Upper lobe of right lung (tissue), 1 donor: ENCODE measurements around the gene IL17B. TPM values are rescaled to one million over a fixed set of nuclear protein-coding genes. Genes with fewer than 3 reads are reported as not detected.

Source experiments
- ATAC-seq: fragments of 200-7000 bp; cut with Tn5 transposase; one replicate; pipeline ENCODE4 v1.9.1; 2020; ENCODE audit warnings: mild to moderate bottlenecking, moderate library complexity
- DNase-seq: peaks from one replicate; pipeline ENCODE4 v3.0.0-alpha.2; 2020
- H3K27ac ChIP-seq: fragments of 200-600 bp; one replicate; pipeline ENCODE4 v1.8.0; 2022
- H3K27me3 ChIP-seq: fragments of 200-600 bp; one replicate; pipeline ENCODE4 v1.8.0; 2022; ENCODE audit warnings: mild to moderate bottlenecking
- H3K36me3 ChIP-seq: fragments of 200-600 bp; one replicate; pipeline ENCODE4 v1.8.0; 2022
- H3K4me1 ChIP-seq: fragments of 200-600 bp; one replicate; pipeline ENCODE4 v1.8.0; 2022
- H3K4me3 ChIP-seq: fragments of 200-600 bp; one replicate; pipeline ENCODE4 v1.8.0; 2022; ENCODE audit warnings: mild to moderate bottlenecking
- H3K9me3 ChIP-seq: fragments of 200-600 bp; one replicate; pipeline ENCODE4 v1.8.0; 2022
- CTCF ChIP-seq: fragments of 200-600 bp; IDR thresholded peaks from one replicate; pipeline ENCODE4 v1.8.0; 2022; ENCODE audit warnings: antibody characterized with exemption
- intact Hi-C: fragments of 100-400 bp; cut with DNase I; formaldehyde crosslinking; loops from one replicate; pipeline ENCODE4 v1.11.0; 2022
- total RNA-seq: library from RNA; stranded (reverse); fragmentation: NEBNext Ultra II Directional; extraction: Animal tissue kit (Norgen Biotek cat#: 25700); gene quantifications from one replicate; pipeline ENCODE4 v1.2.1, GENCODE V29; 2021
- donor health status: DM: no; HTN: yes; CAD: no; lungs with severe emphysema.

Gene IL17B
- total RNA-seq, 1 donor from 2014 or later = not detected

- H3K4me1 ChIP-seq = no peaks in the 10 kb centered on the region
- H3K36me3 ChIP-seq = peaks cover 9% of the 10 kb centered on the region
- H3K9me3 ChIP-seq = no peaks in the 10 kb centered on the region
- no peak overlapping the region for H3K4me3 ChIP-seq
- DNase-seq = no peak
- ATAC-seq = no peak
- no peak for TF ChIP-seq CTCF
- no peaks in the 10 kb centered on the region for H3K27me3 ChIP-seq
- intact Hi-C loops = no loop called here
- no peak overlapping the region for H3K27ac ChIP-seq
Measured at GRCh38 chr5:149337736-149338135, 41.4 kb downstream of the IL17B start.

DNA sequence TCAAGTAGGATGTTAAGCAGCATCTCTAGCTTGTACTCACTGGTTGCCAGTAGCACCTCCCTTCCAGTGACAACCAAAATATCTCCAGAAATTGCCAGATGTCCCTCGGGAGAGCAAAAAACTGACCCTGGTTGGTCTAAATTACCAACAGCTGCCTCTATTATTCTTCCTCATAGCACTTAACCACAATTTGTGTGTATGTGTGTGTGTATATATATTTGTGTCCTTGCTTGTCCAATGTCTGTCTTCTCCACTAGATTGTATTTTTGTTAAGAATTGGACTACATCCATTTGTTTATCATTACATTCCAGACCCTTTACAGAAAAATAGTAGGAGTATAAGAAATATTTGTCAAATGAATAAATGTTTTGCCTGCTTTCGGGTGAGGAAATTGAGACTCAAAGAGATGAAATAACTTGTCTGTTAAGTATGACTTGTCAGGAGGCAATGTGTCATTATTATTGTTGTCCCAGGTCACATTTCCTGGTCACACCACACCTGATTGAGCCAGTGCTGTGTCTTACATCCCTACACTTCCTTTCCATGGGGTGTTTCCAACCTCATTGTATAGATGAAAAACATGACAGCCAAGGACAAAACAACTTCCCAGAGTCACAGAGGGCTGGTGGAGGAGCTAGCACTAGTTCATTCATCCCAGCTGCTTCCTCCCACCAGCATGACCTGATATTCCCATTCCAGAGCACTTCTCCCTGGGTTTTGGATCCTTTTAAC is 45.2 kb downstream of the IL17B start:
- no peak overlapping the region for H3K27ac ChIP-seq
- no peak overlapping the region for H3K4me3 ChIP-seq
- H3K27me3 ChIP-seq = no peaks in the 10 kb centered on the region
- intact Hi-C loops = no loop called here
- H3K36me3 ChIP-seq = peaks cover 9% of the 10 kb centered on the region
- no peak for TF ChIP-seq CTCF
- H3K4me1 ChIP-seq = no peaks in the 10 kb centered on the region
- no peak for ATAC-seq
- DNase-seq = no peak
- no peaks in the 10 kb centered on the region for H3K9me3 ChIP-seq

GRCh38 chr5:149328177-149328576 is 50.9 kb downstream of the IL17B start:
- ATAC-seq = no peak
- Histone ChIP-seq H3K27ac (no peak overlapping the region), H3K9me3 (no peaks in the 10 kb centered on the region), H3K4me1 (no peaks in the 10 kb centered on the region), H3K27me3 (no peaks in the 10 kb centered on the region), H3K36me3 (no peaks in the 10 kb centered on the region), H3K4me3 (no peak overlapping the region)
- intact Hi-C loops = no loop called here
- no peak for DNase-seq
- no peak for TF ChIP-seq CTCF

- no peak for DNase-seq
- H3K4me3 ChIP-seq = no peak overlapping the region
- intact Hi-C loops = no loop called here
- no peaks in the 10 kb centered on the region for H3K36me3 ChIP-seq
- H3K27me3 ChIP-seq = no peaks in the 10 kb centered on the region
- H3K4me1 ChIP-seq = no peaks in the 10 kb centered on the region
- no peak for TF ChIP-seq CTCF
- H3K9me3 ChIP-seq = no peaks in the 10 kb centered on the region
- H3K27ac ChIP-seq = no peak overlapping the region
- no peak for ATAC-seq
Measured at GRCh38 chr5:149326611-149327010, 52.5 kb downstream of the IL17B start.

DNA sequence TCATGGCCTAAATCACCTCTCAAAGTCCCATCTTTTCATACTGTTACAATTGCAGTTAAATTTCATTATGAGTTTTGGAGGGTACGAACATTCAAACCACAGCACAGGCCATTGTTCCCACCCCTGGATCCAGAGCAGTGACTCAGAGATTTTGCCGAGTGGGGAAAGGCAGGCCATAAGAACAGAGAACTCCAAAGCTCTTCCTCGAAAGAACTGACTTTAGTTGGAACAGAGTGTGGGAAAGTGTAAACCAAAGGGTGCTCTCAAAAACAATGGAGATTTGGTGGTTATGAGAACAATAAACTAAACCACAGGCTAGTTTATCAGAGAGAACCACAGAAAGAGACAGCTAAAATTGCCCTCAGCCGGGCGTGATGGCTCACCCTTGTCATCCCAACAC is 53.2 kb downstream of the IL17B start:
- Histone ChIP-seq H3K27me3 (no peaks in the 10 kb centered on the region), H3K9me3 (no peaks in the 10 kb centered on the region), H3K36me3 (no peaks in the 10 kb centered on the region), H3K27ac (no peak overlapping the region), H3K4me1 (peaks cover 3% of the 10 kb centered on the region), H3K4me3 (no peak overlapping the region)
- DNase-seq = no peak
- no peak for ATAC-seq
- no peak for TF ChIP-seq CTCF
- intact Hi-C loops = no loop called here
